NK-92 (cell line): ENCODE results near the gene BBOF1.
"Not testable (repeated sequence)": the region's sequence is repeated elsewhere in the genome, so short reads cannot be mapped to it uniquely, and the experiment has no call there.

ENCODE experiments used
- DNase-seq: peaks from one replicate; lab custom pipeline; 2025; ENCODE audit not compliant: unreplicated experiment; lab: John Stamatoyannopoulos, UW

The BBOF1 gene

DNA sequence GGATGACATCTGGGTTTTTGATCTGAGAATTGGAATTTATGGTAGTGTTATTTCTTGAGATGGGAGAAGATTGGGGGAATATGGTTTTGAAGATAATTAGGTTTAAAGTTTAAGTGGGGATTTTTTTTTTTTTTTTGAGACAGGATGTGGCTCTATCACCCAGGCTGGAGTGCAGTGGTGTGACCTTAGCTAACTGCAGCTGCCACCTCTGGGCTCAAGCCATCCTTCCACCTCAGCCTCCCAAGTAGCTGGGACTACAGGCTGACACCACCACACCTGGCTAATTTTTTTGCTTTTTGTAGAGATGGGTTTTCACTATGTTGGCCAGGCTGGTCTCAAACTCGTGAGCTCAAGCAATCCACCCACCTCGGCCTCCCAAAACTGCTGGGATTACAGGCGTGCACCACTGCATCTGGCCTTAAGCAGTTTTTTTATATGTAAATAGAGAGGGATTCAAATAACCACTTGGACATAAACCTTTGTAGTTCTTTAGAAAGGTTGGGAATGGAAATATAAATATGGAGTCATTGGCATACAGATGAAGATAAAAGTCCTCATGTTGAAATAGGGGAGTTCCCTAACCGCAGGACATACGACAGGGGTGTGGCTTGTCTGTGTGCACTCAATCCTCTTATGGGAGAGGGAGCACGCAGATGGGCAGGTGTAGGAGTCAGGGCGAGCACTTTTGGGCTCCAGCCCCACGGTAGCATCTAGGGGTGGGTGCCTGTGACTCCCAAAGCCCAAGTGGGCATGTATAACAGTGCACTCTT, 70.3 kb downstream of the BBOF1 start:
- DNase-seq, result no peak

DNA sequence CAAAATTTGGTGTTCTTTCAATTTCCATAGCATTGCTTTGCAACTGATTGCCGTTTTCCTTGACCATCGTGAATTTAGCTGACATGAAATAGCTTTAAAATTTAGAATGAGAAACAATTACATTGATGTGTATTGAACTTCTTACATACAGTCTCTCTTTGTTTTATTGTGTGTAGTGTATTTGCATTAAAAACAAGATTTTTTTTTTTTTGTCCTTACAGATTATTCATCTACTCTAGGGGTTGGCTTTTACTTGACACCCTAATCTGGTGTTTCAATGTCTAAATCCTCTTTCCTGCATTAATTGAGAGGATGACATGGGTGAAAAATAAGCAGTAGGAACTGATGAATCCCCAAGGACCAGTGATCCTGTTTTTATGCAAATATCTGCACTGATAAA, 86.2 kb downstream of the BBOF1 start:
- DNase-seq, result no peak

DNA sequence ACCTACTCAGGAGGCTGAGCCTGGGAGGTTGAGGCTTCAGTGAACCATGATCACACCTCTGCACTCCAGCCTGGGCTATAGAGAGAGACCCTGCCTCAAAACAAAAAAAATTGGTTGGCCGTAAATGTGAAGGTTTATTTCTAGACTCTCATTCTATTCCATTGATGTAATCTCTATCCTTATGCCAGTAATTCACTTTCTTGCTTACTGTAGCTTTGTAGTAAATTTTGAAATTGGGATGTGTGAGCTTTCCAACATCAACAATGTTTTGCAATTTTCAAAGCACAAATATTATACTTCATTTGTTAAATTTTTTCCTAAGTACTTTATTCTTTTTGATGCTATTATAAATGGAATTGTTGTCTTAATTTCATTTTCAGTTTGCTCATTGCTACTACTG, 90.2 kb downstream of the BBOF1 start:
- no peak for DNase-seq

DNA sequence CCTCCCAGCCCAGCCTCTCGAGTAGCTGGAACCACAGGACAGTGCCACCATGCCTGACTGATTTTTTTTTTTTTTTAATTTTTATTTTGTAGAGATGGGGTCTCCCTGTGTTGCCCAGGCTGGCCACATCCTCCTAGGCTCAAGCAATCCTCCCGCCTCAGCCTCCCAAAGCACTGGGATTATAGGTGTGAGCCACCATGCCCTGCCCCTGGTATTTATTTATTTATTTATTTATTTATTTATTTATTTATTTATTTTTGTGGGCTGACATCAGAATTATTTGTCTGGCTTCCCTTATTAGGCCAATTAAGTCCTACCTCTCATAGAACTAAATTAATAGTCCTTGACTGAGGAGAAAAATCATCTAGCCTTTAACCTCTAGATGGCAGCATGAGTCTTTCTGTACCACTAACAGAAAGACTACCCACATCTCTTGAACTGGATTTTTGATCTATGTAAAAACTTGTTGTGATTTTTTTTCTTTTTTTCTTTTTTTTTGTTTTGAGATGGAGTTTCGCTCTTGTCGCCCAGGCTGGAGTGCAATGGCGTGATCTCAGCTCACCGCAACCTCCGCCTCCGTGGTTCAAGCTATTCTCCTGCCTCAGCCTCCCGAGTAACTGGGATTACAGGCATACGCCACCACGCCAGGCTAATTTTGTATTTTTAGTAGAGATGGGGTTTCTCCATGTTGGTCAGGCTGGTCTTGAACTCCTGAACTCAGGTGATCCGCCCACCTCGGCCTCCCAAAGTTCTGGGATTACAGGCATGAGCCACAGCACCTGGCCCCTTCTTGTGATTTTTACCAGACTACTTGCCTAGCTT, 92.5 kb downstream of the BBOF1 start:
- not testable (repeated sequence) for DNase-seq
